Measurements from ENCODE around the gene KCTD4.
"Not testable (repeated sequence)": the region's sequence is repeated elsewhere in the genome, so short reads cannot be mapped to it uniquely, and the experiment has no call there.

KCTD4 gene

DNA sequence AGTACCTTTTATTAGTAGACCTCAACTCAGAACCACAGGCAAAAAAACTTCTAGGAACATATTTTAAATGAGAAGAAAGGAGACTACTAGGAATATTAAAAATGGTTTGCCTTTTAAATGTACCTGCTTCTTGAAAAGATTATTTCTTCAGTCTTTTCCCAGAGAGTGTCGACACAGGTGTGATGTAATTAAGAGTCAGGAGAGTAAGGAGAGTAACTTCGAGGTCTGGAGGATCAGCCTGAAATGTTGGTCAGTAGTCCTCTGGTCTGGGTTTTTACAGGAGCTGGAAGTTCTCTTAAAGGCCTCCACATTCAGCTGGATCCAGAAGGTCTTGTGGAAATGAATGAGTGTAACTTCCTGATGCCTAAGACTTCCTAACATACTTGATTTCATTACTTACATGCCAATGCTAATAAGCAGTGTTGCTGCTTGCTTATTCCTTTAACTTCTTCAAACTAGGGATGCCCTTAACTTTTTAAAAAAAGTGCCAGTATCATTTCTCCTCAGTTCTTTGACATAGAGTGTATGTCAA lies at the start of gene KCTD4:
TSS of gene KCTD4 (minus strand) at position 345 of the 532 bp plus-strand sequence. CDS start 6,478 bp downstream, outside the sequence.
- DNase-seq = no peak

- DNase-seq = no peak
Observed at GRCh38 chr13:45249662-45250061, 48.8 kb upstream of the KCTD4 start.

- DNase-seq = not testable (repeated sequence)
Observed at GRCh38 chr13:45244736-45245135, 43.9 kb upstream of the KCTD4 start.

DNA sequence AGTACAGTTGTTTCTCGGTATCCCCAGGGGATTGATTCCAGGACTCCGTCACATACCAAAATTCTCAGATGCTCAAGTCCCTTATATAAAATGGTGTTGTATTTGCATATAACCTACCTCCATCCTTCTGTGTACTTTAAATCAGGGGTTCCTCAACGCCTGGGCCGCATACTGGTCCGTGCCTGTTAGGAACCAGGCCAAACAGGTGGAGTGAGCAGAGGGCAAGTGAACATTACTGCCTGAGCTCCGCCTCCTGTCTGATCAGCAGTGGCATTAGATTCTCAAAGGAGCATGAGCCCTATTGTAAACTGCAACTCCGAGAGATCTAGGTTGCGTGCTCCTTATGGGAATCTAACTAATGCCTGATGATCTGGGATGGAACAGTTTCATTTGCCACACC lies 42.2 kb upstream of the KCTD4 start:
- DNase-seq = no peak

- DNase-seq = no peak
Observed at GRCh38 chr13:45242524-45242923, 41.7 kb upstream of the KCTD4 start.

DNA sequence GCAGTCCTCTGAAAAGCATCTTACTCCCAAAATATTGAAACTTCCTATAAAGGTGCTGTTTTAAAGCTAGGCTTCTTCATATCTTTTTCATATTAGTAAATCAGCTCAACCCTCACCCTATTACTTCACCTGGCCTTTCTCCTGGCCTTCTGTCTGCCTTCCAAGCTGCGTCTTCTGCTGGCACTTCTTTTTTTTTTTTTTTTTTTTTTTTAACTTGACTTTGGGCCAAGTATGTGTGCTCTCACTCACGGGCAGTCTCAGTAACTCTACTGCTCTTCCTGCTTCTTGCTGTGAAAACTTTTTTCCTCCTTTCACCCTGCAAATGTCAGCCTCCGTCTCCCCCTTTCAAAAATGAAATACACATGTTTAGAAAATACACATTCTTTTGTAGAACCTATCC lies 41.2 kb upstream of the KCTD4 start:
- no peak for DNase-seq

GRCh38 chr13:45240143-45240542 lies 39.3 kb upstream of the KCTD4 start:
- DNase-seq = no peak

GRCh38 chr13:45238945-45239795 lies 38.3 kb upstream of the KCTD4 start:
- no peak for DNase-seq

- DNase-seq = no peak
Observed at GRCh38 chr13:45232591-45232990, 31.7 kb upstream of the KCTD4 start.

DNA sequence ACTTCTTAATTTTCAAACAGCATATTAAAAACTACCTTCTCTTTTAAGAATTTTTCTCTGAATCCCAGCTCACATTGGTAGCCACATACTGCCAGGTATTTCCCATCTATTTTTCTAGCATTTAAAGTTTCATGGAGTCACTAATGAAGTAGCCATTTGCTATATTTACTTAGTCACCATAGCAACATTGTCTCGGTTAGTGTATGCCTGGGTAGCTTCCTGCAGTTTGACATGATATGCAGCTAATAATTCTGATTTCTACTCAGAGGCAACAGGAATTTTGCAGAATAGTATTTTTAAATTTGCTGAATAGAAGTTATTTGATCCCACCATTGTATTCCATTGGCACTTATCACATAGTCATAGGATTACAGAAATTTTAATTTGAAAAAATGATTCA lies 30.9 kb upstream of the KCTD4 start:
- no peak for DNase-seq

DNA sequence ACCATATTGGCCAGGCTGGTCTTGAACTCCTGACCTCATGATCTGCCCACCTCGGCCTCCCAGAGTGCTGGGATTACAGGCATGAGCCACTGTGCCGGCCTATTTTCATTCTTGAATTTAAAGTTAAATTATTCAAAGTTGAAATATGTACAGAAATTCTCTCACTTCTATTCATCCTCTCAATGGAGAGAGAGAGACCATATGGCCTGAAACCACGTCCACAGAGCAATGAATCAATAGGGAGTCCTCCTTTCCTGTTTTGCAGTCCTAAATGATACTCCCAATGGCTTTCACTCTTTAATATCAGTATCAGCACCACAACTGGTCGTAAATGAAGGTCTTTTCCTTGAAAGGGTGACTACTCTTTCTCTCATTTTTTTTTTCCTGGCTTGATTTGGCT lies 30.5 kb upstream of the KCTD4 start:
- no peak for DNase-seq

- no peak for DNase-seq
Observed at GRCh38 chr13:45229172-45229571, 28.3 kb upstream of the KCTD4 start.

DNA sequence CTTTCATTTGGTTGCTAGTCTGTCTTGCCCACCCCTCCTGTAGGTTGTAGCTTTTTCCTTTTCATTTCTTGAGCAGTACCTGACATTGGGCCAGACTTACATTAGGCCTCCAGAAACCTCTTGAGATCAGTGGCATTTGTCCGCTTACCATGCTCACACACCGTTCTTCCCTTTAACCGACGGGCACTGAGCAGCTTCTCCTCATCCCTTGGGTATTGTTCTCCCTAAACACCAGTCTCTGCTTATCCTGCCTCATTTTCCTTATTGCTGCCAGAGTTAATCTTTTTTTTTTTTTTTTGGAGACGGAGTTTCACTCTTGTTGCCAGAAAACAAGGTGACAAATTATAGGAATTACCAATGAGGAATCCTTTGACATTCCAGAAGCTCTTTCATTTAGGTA lies 27.2 kb upstream of the KCTD4 start:
- DNase-seq = no peak

DNA sequence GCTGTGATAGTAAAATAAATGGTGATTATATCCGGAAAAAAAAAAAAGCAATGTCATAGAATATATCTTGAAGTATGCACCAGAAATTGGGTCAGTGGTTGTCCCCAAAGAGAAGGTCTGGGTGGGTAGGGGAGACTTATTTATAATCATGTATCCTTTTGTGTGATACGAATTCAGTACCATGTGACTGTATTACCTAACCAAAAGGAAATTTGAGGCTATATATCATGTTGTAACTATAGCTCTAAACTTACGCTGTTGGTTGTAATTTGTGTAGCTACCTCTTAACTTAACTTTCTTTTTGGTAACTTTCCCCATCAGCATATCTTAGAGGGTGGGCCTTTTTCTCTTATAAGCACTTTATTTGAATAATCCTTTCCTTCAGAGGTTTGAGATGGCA lies 25.2 kb upstream of the KCTD4 start:
- DNase-seq = no peak

- no peak for DNase-seq
Observed at GRCh38 chr13:45225370-45225769, 24.5 kb upstream of the KCTD4 start.

DNA sequence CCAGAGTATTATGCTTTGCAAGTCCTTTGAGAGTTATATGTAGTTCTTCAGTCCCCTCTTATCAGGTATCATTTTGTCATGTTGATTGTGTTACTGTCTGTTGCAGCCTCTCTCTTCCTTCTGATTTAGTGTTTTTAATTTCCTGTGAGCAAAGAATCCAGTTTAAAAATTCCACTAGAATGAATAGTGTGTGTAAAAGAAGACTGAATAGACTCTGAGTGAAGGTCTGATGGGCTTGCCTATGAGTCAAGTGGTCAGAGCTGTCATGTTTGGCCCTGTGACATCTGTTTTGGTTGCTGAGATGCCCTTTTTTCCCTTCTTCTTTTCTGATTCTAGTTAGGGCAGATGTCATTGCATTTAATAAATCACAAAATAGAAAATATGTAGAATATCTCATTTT lies 23.3 kb upstream of the KCTD4 start:
- DNase-seq = no peak

GRCh38 chr13:45222919-45223318 lies 22.1 kb upstream of the KCTD4 start:
- no peak for DNase-seq

GRCh38 chr13:45222516-45222915 lies 21.7 kb upstream of the KCTD4 start:
- DNase-seq = no peak

DNA sequence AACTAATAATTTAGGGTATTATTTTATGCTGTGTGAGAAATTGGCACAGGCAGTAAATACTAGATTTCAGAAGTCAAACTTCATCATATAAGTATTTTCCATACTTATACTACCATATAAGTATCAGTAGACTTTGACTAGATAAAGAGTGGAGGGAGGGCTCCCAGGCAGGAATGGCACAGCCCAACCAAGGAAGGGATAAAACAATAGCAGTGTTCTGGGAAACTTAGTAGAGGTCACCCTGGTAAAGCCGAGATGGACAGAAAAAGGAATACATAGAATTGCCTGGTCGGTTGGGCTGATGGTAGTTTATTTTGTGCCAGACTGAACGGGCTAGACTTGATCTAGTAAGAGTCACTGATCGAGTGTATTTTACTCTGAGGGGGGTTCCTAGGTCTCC lies 19.6 kb upstream of the KCTD4 start:
- no peak for DNase-seq

GRCh38 chr13:45219938-45220375 lies 19.1 kb upstream of the KCTD4 start:
- DNase-seq = no peak

DNA sequence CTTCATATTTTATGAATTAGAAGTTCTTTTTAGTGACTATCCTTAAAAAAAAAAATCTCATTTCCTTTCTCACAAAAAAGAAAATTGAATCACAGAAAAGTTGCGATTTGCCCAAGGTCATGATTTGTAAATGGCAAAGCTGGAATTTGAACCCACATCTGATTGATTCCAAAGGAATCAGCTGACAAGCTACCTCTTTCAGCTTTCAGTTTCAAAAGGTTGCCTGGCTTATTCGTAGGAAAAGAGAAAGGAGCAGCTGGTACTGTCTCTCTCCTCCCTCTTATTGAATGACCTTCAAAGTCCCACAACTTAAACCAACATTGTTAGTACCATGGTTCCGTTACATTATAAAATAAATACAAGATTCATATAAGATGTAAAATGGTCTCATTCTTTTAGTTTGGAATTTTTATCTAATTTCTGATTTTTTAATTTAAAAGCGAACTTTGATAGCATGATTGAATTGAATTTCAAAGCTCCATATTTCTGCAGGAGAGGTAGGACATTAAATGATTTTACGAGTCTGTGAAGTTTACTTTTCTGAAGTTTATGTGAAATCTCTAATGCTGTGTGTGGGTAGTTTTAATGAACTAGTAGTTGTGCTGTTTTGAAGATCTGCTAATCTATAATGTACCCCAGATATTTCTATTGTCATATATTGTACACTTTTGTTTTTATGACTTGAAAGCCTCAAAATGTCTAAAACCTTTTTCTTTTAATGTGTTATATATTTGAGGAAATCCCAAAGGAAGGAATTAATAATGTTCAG lies 18.5 kb upstream of the KCTD4 start:
- no peak for DNase-seq

GRCh38 chr13:45218689-45219088 lies 17.8 kb upstream of the KCTD4 start:
- no peak for DNase-seq

DNA sequence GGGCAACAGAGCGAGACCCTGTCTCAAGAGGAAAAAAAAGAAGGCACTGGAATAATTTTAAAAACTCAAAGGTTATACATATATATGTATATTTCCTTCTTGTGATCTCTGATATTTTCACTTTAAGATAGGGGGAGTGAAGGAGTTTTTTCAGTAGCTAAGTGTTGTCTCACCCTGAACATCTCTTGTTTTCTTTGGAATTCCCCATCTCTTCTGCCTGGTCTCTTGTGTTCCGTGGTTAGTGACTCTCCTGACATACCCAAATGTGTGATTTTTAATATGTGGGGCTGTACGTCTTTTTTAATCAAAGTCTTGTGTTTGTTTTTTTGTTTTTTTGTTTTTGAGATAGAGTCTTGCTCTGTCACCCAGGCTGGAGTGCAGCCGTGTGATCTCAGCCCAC lies 15.3 kb upstream of the KCTD4 start:
- no peak for DNase-seq

Measured in NCI-H1105 (cell line).